ENCODE measurements around the gene FNTB. TPM values are rescaled to one million over a fixed set of nuclear protein-coding genes. Genes with fewer than 3 reads are reported as not detected.

FNTB gene
- total and polyA plus RNA-seq, 2 of the 13 experiments (the other 11 are each of a cell fraction or from before 2014, with no cell fraction given) = 23.6 to 28.5 TPM

DNA sequence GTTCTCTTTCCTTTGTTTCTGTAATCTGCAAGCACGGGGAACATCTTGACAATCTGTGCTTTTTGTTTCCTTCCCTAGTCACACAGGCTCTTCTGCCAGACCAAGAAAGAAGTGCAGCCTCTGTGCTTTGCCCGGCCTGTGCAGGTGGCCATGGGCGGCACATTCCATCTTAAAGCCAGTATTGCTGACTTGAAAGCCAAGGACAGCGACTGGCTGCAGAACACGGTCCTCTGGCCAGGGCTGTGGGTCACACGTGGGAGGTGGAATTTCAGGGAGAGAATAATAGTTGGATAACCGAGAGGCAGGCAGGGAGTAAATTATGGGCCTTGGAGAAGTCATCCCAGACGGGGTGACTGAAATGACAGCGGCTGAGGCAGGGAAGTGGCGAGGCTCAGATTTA is 24.8 kb downstream of the FNTB start (continued):
- TF ChIP-seq, protein P1, sequence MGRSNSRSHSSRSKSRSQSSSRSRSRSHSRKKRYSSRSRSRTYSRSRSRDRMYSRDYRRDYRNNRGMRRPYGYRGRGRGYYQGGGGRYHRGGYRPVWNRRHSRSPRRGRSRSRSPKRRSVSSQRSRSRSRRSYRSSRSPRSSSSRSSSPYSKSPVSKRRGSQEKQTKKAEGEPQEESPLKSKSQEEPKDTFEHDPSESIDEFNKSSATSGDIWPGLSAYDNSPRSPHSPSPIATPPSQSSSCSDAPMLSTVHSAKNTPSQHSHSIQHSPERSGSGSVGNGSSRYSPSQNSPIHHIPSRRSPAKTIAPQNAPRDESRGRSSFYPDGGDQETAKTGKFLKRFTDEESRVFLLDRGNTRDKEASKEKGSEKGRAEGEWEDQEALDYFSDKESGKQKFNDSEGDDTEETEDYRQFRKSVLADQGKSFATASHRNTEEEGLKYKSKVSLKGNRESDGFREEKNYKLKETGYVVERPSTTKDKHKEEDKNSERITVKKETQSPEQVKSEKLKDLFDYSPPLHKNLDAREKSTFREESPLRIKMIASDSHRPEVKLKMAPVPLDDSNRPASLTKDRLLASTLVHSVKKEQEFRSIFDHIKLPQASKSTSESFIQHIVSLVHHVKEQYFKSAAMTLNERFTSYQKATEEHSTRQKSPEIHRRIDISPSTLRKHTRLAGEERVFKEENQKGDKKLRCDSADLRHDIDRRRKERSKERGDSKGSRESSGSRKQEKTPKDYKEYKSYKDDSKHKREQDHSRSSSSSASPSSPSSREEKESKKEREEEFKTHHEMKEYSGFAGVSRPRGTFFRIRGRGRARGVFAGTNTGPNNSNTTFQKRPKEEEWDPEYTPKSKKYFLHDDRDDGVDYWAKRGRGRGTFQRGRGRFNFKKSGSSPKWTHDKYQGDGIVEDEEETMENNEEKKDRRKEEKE (IDR thresholded peaks at IDR 0.05) = no peak
- TF ChIP-seq ZNF333 (CRISPR knock-in tag; IDR thresholded peaks at IDR 0.05; ENCODE audit: borderline replicate concordance) (no peak), SP5 (CRISPR knock-in tag; IDR thresholded peaks at IDR 0.05; ENCODE audit: borderline replicate concordance, low read depth) (no peak), ARNT (IDR thresholded peaks at IDR 0.05) (no peak)

DNA sequence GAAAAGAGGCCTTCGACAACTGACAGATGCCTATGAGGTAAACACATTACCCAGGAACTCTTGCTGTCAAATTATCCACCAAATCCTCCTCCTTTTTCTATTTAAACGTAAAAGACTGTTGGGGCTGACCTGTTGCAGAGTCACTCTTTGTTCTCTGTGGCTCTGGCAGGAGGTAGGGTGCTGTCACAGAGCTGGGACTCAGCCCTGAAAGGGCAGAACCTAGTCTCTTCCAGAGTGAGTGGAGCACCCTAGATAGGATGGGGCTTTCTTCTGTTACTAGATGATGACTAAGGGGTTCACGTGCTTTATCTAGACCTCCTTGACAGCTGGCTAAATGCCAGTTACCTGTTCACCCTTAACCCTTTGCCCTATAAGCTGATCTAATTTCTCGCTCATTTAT is 25.7 kb downstream of the FNTB start:
- Histone ChIP-seq H2AFZ (ENCODE audit: low read length) (no peak overlapping the region), H3K4me3 (replicated peaks in 1 of 3; ENCODE audit: insufficient read depth in 1 of 3, low read depth in 2 of 3, low read length in 3 of 3) (no peak overlapping the region), H4K20me1 (ENCODE audit: insufficient read depth, low read length) (no peaks in the 10 kb centered on the region; the same call in 1 of the 2 replicates), H3K79me2 (ENCODE audit: insufficient read depth, low read length) (no peaks in the 10 kb centered on the region), H3K4me2 (ENCODE audit: low read depth, low read length) (no peak overlapping the region), H3K36me3 (replicated peaks in 1 of 2; ENCODE audit: control insufficient read depth in 1 of 2, insufficient read depth in 2 of 2, low read length in 2 of 2) (peaks cover 19 to 77% of the 10 kb centered on the region in 2 experiments), H3K27me3 (ENCODE audit: control insufficient read depth in 1 of 2, insufficient read depth in 2 of 2, low read length in 2 of 2) (no peaks in the 10 kb centered on the region), H3K4me1 (ENCODE audit: insufficient read depth, low read length) (no peaks in the 10 kb centered on the region), H3K9ac (ENCODE audit: insufficient read depth, low read depth, low read length) (no peak overlapping the region), H3K27ac (ENCODE audit: extremely low read length, insufficient read depth, low read length) (no peak overlapping the region), H3K9me3 (ENCODE audit: low read length) (no peaks in the 10 kb centered on the region)
- CTCF ChIA-PET (ENCODE audit: low intra/inter-chr PET ratio, low total read pairs) = no interaction called here
- POLR2A ChIA-PET = no interaction called here
- no TSS peak for BruUV-seq (replicated peaks)
- in situ Hi-C loops (cut with HindIII; ENCODE audit: extremely low pct_ligation_motif_present, low pct_unique_long_range_greater_than_20kb) = no loop called here
- intact Hi-C loops (cut with micrococcal nuclease; ENCODE audit: unreplicated experiment) = no loop called here
- DNase-seq (ENCODE audit: low spot score) = no peak
- ATAC-seq = no peak
- WGBS (ENCODE audit: low lambda C conversion rate) = 99% methylated on average over 4 of the region's 4 CpGs
- FAIRE-seq = no peak
- TF ChIP-seq, protein P2, sequence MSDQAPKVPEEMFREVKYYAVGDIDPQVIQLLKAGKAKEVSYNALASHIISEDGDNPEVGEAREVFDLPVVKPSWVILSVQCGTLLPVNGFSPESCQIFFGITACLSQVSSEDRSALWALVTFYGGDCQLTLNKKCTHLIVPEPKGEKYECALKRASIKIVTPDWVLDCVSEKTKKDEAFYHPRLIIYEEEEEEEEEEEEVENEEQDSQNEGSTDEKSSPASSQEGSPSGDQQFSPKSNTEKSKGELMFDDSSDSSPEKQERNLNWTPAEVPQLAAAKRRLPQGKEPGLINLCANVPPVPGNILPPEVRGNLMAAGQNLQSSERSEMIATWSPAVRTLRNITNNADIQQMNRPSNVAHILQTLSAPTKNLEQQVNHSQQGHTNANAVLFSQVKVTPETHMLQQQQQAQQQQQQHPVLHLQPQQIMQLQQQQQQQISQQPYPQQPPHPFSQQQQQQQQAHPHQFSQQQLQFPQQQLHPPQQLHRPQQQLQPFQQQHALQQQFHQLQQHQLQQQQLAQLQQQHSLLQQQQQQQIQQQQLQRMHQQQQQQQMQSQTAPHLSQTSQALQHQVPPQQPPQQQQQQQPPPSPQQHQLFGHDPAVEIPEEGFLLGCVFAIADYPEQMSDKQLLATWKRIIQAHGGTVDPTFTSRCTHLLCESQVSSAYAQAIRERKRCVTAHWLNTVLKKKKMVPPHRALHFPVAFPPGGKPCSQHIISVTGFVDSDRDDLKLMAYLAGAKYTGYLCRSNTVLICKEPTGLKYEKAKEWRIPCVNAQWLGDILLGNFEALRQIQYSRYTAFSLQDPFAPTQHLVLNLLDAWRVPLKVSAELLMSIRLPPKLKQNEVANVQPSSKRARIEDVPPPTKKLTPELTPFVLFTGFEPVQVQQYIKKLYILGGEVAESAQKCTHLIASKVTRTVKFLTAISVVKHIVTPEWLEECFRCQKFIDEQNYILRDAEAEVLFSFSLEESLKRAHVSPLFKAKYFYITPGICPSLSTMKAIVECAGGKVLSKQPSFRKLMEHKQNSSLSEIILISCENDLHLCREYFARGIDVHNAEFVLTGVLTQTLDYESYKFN (CRISPR knock-in tag; conservative IDR thresholded peaks at IDR 0.05) = no peak
- TF ChIP-seq ELF4 (CRISPR knock-in tag; IDR thresholded peaks at IDR 0.05; ENCODE audit: borderline replicate concordance) = no peak
- no peak for TF ChIP-seq TAF15 (IDR thresholded peaks at IDR 0.05; ENCODE audit: low read depth, low read length, poor library complexity, severe bottlenecking)
- TF ChIP-seq ZNF703 (CRISPR knock-in tag; IDR thresholded peaks at IDR 0.05; ENCODE audit: borderline replicate concordance) = no peak
- TF ChIP-seq FOXP1 (IDR thresholded peaks at IDR 0.05) = no peak
- no peak for TF ChIP-seq FOXP1 (CRISPR knock-in tag; IDR thresholded peaks at IDR 0.05)
- no peak for TF ChIP-seq ZC3H13 (CRISPR knock-in tag; IDR thresholded peaks at IDR 0.05)
- TF ChIP-seq, protein P3, sequence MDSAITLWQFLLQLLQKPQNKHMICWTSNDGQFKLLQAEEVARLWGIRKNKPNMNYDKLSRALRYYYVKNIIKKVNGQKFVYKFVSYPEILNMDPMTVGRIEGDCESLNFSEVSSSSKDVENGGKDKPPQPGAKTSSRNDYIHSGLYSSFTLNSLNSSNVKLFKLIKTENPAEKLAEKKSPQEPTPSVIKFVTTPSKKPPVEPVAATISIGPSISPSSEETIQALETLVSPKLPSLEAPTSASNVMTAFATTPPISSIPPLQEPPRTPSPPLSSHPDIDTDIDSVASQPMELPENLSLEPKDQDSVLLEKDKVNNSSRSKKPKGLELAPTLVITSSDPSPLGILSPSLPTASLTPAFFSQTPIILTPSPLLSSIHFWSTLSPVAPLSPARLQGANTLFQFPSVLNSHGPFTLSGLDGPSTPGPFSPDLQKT (CRISPR knock-in tag; IDR thresholded peaks at IDR 0.05; ENCODE audit: borderline replicate concordance) = no peak
- TF ChIP-seq POLR2G (IDR thresholded peaks at IDR 0.05; ENCODE audit: low read depth, low read length) = no peak
- TF ChIP-seq ZNF747 (CRISPR knock-in tag; IDR thresholded peaks at IDR 0.05; ENCODE audit: borderline replicate concordance) = no peak
- TF ChIP-seq, protein P4, sequence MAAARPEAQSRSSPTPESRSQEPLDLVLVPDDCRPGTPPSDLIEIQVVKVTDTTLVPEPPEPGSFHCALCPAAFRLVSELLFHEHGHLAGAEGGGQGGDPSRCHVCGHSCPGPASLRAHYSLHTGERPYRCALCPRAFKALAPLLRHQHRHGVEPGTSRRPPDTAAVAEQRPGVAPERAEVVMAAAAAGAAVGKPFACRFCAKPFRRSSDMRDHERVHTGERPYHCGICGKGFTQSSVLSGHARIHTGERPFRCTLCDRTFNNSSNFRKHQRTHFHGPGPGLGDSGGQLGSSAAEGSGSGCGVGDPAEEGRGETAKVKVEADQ (CRISPR knock-in tag; IDR thresholded peaks at IDR 0.05; ENCODE audit: borderline replicate concordance) = no peak
